ENCODE measurements around the gene IGFBP5. TPM values are rescaled to one million over a fixed set of nuclear protein-coding genes. Genes with fewer than 3 reads are reported as not detected.

IGFBP5 gene
- total and polyA plus RNA-seq, 2 of the 8 experiments (the other 6 are each of a cell fraction or from before 2014, with no cell fraction given): 2.2 to 2.5 TPM

DNA sequence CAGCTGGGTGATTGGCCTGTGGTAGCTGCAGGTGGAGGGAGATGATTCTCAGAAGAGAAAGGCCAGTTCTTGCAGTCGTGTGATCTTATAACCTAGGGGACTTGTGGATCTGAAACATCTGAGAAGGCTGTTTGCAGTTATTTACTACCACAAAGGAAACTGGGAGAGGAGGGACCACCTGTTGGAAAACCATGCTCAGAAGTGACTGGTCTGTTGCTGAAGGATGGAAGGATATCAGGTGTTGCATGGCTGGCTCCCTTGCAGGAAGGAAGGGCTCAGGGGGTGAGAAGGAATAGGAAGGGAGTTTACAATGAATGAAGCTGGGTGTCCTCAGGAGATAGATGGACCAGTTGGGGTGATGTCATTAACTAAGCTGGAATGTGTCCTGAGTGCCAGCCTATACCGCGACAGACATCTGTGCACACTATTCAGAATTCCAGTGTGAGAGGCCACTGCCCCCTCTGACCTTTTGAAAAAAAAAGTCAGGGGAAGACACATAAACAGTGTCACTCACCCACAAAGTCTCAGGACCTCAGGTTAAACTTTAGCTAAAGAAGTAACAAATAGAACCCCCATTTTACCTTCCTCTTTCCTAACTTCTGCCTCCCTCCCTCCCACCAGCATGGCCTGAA lies 44.6 kb downstream of the IGFBP5 start (continued):
- no peak for TF ChIP-seq GTF2F1 (IDR thresholded peaks at IDR 0.05; ENCODE audit: borderline replicate concordance, low read depth, low read length)
- no peak for TF ChIP-seq TCF12 (IDR thresholded peaks at IDR 0.05; ENCODE audit: low read depth, low read length)
- no peak for TF ChIP-seq CEBPB (IDR thresholded peaks at IDR 0.05; ENCODE audit: low read depth, low read length)
- no peak for TF ChIP-seq CHD1 (IDR thresholded peaks at IDR 0.05; ENCODE audit: low read depth, low read length)
- TF ChIP-seq SIRT6 (IDR thresholded peaks at IDR 0.05; ENCODE audit: low read length): no peak
- no peak for TF ChIP-seq RBBP5 (IDR thresholded peaks at IDR 0.05; ENCODE audit: borderline replicate concordance, low read depth, low read length)
- no peak for TF ChIP-seq JUND (IDR thresholded peaks at IDR 0.05; ENCODE audit: low read length)

All from H1 (cell line).